OCI-LY7 (cell line): ENCODE results near the gene UBD.

Experiments
- EZH2phosphoT487 ChIP-seq: fragments of 200-600 bp; sonication (generic); IDR thresholded peaks from 2 replicates; pipeline ENCODE4 v1.6.1; 2018; ENCODE audit warnings: low read depth, borderline replicate concordance, mild to moderate bottlenecking, mixed run types, antibody characterized with exemption, low read length, moderate library complexity, mixed read lengths
- TF ChIP-seq, protein P1 (sequence below): fragments of 200-600 bp; sonication (generic); conservative IDR thresholded peaks from 2 replicates; pipeline ENCODE4 v1.5.1; 2014; ENCODE audit warnings: mild to moderate bottlenecking, antibody characterized with exemption, low read length, moderate library complexity, mixed read lengths

DNA sequence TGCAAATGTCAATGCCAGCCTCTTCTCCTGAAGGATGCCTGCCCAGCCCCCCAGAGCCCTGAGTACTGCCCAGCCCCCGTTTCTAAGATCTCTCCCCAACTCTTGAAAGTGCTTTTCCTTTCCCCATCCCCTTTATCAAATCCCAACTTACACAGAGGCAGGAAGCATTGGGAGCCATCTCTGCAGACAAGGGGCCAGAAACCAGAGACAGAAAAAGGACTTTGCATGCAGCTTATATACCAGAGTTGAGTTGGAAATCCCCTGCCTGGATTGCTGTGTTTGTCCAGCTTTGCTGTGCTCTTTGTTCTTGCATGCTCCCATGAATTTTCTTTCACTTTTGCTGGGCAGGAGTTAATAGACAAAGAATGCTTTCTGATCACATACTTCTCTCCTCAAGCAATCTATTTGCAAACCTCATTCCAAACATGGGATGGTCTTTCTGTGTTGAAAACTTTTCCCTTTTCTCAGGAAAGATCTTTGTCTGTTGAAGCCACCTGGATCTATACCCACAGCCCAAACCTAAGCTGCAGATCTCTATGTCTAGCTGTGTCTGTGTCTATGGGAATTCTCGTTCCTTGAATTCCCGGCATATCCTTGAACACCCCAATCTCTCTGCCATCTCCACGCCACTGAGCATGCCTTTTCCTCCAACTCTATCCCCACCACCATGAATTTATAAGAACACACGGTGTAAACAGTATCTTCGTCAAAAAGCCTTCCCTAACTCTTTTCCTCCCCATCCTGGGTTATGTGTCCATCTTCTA, at the start of gene UBD:
- TF ChIP-seq, protein P1, sequence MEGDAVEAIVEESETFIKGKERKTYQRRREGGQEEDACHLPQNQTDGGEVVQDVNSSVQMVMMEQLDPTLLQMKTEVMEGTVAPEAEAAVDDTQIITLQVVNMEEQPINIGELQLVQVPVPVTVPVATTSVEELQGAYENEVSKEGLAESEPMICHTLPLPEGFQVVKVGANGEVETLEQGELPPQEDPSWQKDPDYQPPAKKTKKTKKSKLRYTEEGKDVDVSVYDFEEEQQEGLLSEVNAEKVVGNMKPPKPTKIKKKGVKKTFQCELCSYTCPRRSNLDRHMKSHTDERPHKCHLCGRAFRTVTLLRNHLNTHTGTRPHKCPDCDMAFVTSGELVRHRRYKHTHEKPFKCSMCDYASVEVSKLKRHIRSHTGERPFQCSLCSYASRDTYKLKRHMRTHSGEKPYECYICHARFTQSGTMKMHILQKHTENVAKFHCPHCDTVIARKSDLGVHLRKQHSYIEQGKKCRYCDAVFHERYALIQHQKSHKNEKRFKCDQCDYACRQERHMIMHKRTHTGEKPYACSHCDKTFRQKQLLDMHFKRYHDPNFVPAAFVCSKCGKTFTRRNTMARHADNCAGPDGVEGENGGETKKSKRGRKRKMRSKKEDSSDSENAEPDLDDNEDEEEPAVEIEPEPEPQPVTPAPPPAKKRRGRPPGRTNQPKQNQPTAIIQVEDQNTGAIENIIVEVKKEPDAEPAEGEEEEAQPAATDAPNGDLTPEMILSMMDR: no peak
- TF ChIP-seq EZH2phosphoT487: no peak
